Stimulated activated CD8-positive, alpha-beta memory T cell treated with anti-CD3 and anti-CD28 coated beads, Interleukin-4, amount 100 ng/mL, for 4 hours (primary cell): ENCODE data around the gene COQ6.
"Not testable (repeated sequence)": the region's sequence is repeated elsewhere in the genome, so short reads cannot be mapped to it uniquely, and the experiment has no call there.

Experiments used
- DNase-seq, 2 donors: peaks; one replicate each; pipeline ENCODE4 v3.0.0-alpha.2; 2020; ENCODE audit warnings: low read depth in 2 of 2, low spot score in 1 of 2

The COQ6 gene

GRCh38 chr14:73977896-73978295 is 27.8 kb downstream of the COQ6 start:
- no peak for DNase-seq

DNA sequence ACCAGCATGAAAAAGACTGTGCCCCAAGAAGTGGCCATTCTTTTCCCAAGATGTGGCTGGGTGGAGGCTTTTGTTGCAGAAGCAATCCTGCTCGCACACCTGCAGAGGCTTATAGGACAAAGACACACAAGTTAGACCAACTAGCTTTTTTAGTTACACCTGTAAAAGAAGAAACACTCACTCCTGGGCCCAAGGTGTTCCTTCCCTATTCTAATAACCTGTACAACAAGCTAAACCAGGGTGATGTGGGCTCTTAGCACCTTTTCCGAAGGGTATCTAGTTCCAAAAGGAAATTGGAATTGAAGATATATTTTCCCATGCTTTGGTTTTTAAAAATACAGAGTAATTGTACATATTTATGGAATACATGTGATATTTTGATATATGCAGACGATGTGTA is 38.0 kb downstream of the COQ6 start:
- DNase-seq = no peak

DNA sequence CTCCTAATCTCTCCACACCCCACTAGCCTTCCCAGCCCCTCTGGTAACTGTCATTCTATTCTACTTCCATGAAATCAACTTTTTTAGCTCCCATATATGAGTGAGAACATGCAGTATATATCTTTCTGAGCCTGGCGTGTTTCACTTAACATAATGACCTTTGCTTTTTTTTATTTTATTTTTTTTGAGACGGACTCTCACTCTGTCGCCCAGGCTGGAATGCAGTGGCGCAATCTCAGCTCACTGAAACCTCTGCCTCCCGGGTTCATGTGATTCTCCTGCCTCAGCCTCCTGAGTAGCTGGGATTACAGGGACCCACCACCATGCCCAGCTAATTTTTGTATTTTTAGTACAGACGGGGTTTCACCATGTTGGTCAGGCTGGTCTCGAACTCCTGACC is 38.6 kb downstream of the COQ6 start:
- not testable (repeated sequence) for DNase-seq

DNA sequence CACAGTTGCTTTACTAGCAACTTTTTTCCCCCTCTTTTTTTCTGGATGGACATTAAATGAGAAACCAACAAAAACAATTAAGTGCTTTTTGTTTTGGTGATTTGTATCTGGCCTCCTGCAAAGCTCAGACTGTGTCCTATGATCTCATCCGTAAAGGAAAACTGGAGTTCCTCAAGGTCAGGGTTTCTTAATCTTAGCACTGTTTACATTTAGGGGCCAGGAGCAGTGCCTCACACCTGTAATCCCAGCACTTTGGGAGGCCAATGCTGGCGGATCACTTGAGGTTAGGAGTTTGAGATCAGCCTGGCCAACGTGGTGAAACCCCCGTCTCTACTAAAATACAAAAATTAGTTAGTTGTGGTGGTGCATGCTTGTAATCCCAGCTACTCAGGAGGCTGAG is 41.0 kb downstream of the COQ6 start:
- DNase-seq = no peak

DNA sequence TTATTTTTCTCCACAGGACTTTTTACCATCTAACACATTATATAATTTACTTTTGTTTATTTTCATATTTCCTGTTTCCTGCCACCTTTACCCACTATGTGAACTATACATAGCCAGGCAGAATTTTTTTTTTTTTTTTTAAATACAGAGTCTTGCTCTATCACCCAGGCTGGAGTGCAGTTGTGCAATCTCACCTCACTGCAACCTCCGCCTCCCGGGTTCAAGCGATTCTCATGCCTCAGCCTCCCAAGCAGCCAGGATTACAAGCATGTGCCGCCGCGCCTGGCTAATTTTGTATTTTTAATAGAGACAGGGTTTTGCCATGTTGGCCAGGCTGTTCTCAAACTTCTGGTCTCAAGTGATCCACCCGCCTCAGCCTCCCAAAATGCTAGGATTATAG is 44.8 kb downstream of the COQ6 start:
- not testable (repeated sequence) for DNase-seq

DNA sequence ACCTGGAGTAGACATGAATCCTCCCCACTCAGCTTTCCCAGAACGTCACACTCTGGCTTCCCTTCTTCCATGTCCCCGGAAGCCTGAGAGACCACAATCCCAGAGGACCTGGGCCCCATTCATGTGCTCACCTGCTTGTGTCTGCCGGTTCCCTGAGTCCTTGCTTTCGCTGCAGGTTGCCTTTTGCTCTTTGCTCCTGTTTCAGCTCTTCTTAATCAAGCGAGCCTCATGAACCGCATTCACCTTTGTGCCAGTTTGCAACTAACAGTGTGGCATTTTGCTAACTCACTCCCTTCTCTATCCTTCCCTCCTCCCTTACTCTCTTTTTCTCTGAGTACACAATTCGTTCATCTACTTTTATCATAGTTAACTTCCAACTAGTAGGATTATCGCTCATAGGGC is 45.9 kb downstream of the COQ6 start:
- DNase-seq = no peak

DNA sequence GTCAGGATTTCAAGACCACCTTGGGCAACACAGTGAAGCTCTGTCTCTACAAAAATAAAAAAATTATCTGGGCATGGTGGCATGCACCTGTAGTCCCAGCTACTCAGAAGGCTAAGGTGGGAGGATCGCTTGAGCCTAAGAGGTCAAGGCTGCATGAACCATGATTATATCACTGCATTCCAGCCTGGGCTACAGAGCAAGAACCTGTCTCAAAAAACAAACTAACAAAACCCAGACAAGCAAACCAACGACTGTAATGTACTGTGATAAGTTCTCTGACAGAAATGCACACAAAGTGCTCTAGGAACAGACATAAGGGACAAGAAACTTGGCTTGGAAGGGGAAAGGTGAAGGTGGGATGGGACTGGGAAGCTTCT is 46.6 kb downstream of the COQ6 start:
- no peak for DNase-seq

DNA sequence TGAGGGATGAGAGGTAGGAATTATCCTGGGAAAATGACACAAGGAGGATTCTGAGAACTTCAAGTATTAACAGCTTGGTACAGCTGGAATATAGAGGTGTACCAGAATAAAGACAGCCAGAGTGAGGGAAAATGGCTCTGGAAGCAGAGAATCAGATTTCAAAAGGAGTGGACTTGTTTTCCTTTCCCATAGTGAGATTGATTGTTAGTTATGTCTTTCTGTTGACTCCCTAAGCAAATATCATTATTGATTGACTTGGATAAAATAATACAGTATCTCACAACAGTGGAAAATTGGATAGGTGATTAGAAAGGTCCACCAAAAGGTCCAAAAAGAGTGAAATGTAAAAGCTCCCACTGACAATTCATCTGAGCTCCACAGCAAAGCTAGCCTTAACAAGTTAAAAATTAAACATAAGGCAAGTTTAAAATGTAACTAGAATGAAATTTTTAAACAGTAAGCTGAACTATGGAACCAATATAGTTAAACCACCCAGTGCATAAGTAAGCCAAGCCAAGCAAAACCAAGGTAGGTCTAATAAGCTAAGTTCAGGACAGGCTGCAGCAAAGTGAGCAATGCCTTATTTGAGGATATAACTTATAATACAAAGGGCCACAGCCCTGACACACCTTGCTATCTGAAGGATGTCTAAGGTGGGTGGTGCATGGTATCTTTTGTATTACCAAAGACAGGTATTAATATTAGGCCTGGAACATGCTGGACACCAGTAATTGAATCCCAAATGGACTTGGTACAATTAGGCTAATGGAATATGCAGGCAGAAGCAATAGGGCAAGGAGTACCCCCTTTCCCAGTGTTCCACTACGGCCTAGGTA is 47.2 kb downstream of the COQ6 start:
- no peak for DNase-seq

- no peak for DNase-seq
Observed at GRCh38 chr14:73997944-73998447, 47.9 kb downstream of the COQ6 start.

DNA sequence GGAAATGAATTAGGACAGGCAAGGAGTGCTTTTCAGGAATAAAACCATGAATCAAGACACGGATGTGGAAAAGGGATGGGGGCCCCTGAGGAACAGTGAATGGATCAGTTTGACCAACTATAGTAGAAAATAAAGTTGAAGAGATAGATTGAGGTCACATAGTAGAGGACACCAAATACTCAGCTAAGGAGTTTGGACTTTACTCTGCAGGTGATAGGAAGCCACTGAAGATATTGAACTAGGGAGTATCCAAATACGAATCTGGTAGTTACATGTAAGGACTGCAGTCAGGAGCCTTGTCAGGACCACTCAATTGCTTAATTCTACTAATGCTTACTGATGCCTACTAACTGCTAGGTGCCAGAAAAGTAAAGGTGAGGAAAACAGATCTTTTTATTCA is 48.6 kb downstream of the COQ6 start:
- no peak for DNase-seq

- DNase-seq = not testable (repeated sequence)
Observed at GRCh38 chr14:74005664-74006063, 55.6 kb downstream of the COQ6 start.

DNA sequence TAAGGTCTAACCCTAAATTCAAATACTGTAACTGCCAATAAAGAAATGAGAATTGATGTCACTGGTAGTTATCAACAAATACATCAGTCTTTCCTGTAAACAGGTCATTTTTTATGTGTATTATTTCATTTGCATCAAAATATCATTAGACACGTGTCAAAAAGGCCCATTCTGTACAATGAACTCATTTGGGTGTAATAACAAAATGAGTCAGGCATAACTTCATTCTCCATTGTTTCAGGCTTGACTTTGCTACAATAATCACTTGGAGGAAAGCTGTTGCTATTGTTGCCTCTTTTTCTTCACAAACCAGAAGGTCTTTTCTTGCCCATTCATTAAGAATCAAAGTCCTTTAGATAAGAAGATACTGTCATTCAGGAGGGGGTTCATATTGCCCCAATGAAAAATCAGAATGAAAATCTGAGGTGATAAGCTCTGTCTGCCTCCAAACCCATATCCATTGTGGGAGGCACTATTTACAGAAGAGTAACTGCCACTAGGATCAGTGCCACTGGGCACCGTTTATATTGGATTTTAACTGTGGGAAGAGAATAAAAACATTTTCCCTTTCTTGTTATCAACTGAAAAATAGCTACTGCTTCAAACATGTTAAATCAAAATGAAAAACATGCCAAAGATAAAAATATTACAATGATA is 58.9 kb downstream of the COQ6 start:
- no peak for DNase-seq
